Neural crest cell (in vitro differentiated cells): Measurements from ENCODE around the gene FARSB. TPM values are rescaled to one million over a fixed set of nuclear protein-coding genes. Genes with fewer than 3 reads are reported as not detected.

Experiments used
- DNase-seq: peaks from one replicate; pipeline ENCODE4 v3.0.0; 2021; ENCODE audit warnings: low read depth, mixed read lengths, low spot score
- H3K27ac Mint-ChIP-seq: one replicate; pipeline ENCODE4 v1.8.0; 2021; ENCODE audit warnings: mild to moderate bottlenecking, mixed read lengths; ENCODE audit not compliant: unreplicated experiment
- H3K27me3 Mint-ChIP-seq: 2 replicates; pipeline ENCODE4 v1.8.0; 2021; ENCODE audit warnings: low read depth, mild to moderate bottlenecking, mixed read lengths
- H3K36me3 Mint-ChIP-seq: 2 replicates; pipeline ENCODE4 v1.8.0; 2021; ENCODE audit warnings: low read depth, mild to moderate bottlenecking, mixed read lengths
- H3K4me1 Mint-ChIP-seq: 2 replicates; pipeline ENCODE4 v1.8.0; 2021; ENCODE audit warnings: mixed read lengths
- H3K4me3 Mint-ChIP-seq: one replicate; pipeline ENCODE4 v1.8.0; 2021; ENCODE audit warnings: mild to moderate bottlenecking, mixed read lengths
- H3K9me3 Mint-ChIP-seq: 2 replicates; pipeline ENCODE4 v1.8.0; 2021; ENCODE audit warnings: mixed read lengths
- CTCF ChIP-seq: fragments of 200-600 bp; sonication (generic); conservative IDR thresholded peaks from 2 replicates; pipeline ENCODE4 v1.5.0; 2021; ENCODE audit warnings: antibody characterized with exemption, mild to moderate bottlenecking
- long read RNA-seq: library from polyadenylated mRNA; unstranded; transcript quantifications from one replicate; pipeline ENCODE4 v2.0.0, GENCODE V29; 2020
- total RNA-seq: library from RNA; stranded (reverse); gene quantifications from 2 replicates; pipeline ENCODE4 v1.2.1, GENCODE V29; 2021

Gene FARSB
- 38.7 and 39.9 TPM in 2 replicates for total RNA-seq
- long read RNA-seq, transcript FARSB-201 (17 exons, 3,369 nt) = major isoform, 75 of 108 reads
- long read RNA-seq, partial matches to known transcripts = 16 of 108 reads
- long read RNA-seq, other reads (novel, unspliced or antisense) = 17 of 108 reads

GRCh38 chr2:222655787-222656525, at the start of gene FARSB:
TSS of gene FARSB (minus strand) at chr2:222656092. CDS start at chr2:222656073, 19 bp downstream.
- Mint-ChIP-seq H3K36me3 (no peaks in the 10 kb centered on the region), H3K27me3 (no peaks in the 10 kb centered on the region), H3K4me1 (peaks cover 27% of the 10 kb centered on the region), H3K4me3 (peak within 1 kb of the TSS; percentile 99), H3K27ac (peak within 1 kb of the TSS; percentile 100), H3K9me3 (no peaks in the 10 kb centered on the region)
- no peak for TF ChIP-seq CTCF
- peak; percentile 84 for DNase-seq

- no peaks in the 10 kb centered on the region for H3K36me3 Mint-ChIP-seq
- DNase-seq = no peak
- H3K27ac Mint-ChIP-seq = no peak overlapping the region
- H3K27me3 Mint-ChIP-seq = no peaks in the 10 kb centered on the region
- TF ChIP-seq CTCF = no peak
- H3K9me3 Mint-ChIP-seq = no peaks in the 10 kb centered on the region
- peaks cover 20% of the 10 kb centered on the region for H3K4me1 Mint-ChIP-seq
- H3K4me3 Mint-ChIP-seq = no peak overlapping the region
Observed at GRCh38 chr2:222703886-222704285, 48.0 kb upstream of the FARSB start.

- TF ChIP-seq CTCF = no peak
- H3K36me3 Mint-ChIP-seq = no peaks in the 10 kb centered on the region
- H3K4me1 Mint-ChIP-seq = peaks cover 15% of the 10 kb centered on the region
- H3K27me3 Mint-ChIP-seq = no peaks in the 10 kb centered on the region
- H3K4me3 Mint-ChIP-seq = no peak overlapping the region
- no peak for DNase-seq
- no peaks in the 10 kb centered on the region for H3K9me3 Mint-ChIP-seq
- peak overlapping the region; percentile 32 for H3K27ac Mint-ChIP-seq
Observed at GRCh38 chr2:222703091-222703490, 47.2 kb upstream of the FARSB start.

GRCh38 chr2:222701721-222702131, 45.8 kb upstream of the FARSB start:
- DNase-seq = no peak
- Mint-ChIP-seq H3K27me3 (no peaks in the 10 kb centered on the region), H3K36me3 (no peaks in the 10 kb centered on the region), H3K9me3 (peaks cover 3% of the 10 kb centered on the region), H3K27ac (no peak overlapping the region), H3K4me1 (peaks cover 3% of the 10 kb centered on the region), H3K4me3 (no peak overlapping the region)
- TF ChIP-seq CTCF = no peak

DNA sequence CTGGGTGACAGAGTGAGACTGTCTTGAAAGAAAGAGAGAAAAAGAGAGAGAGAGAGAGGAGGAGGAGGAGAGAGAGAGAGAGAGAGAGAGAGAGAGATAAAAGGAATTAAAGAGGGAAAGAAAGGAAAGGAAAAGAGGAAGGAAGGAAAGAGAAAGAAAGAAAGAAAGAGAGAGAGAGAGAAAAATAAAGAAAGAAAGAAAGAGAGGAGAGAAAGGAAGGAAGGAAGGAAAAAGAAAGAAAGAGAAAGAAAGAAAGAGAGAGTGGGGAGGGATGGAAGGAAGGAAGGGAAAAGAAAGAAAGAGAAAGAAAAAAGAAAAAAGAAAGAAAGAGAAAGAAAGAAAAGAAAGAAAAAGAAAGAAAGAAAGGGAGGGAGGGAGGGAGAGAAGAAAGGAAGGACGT, 45.3 kb upstream of the FARSB start:
- no peak overlapping the region for H3K4me3 Mint-ChIP-seq
- H3K27ac Mint-ChIP-seq = no peak overlapping the region
- H3K4me1 Mint-ChIP-seq = no peaks in the 10 kb centered on the region
- no peak for TF ChIP-seq CTCF
- DNase-seq = no peak
- no peaks in the 10 kb centered on the region for H3K36me3 Mint-ChIP-seq
- H3K27me3 Mint-ChIP-seq = no peaks in the 10 kb centered on the region
- peaks cover 3% of the 10 kb centered on the region for H3K9me3 Mint-ChIP-seq
